Coronary artery (tissue), 2 donors: ENCODE results near the gene PPARA.

ENCODE experiments used
- DNase-seq: peaks from one replicate; pipeline ENCODE4 v3.0.0-alpha.2; 2017; ENCODE audit warnings: low spot score
- H3K27ac ChIP-seq, 2 donors: fragments of 200-600 bp; sonication (generic); one replicate each; pipeline ENCODE4 v1.5.1; 2016 to 2019
- H3K4me3 ChIP-seq: fragments of 200-600 bp; sonication (generic); 2 replicates; pipeline ENCODE4 v1.5.1; 2016; ENCODE audit warnings: mild to moderate bottlenecking, moderate library complexity
- TF ChIP-seq, protein P1 (sequence below): fragments of 200-600 bp; sonication (generic); IDR thresholded peaks from one replicate; pipeline ENCODE4 v1.5.1; 2019; ENCODE audit warnings: antibody characterized with exemption

PPARA gene

DNA sequence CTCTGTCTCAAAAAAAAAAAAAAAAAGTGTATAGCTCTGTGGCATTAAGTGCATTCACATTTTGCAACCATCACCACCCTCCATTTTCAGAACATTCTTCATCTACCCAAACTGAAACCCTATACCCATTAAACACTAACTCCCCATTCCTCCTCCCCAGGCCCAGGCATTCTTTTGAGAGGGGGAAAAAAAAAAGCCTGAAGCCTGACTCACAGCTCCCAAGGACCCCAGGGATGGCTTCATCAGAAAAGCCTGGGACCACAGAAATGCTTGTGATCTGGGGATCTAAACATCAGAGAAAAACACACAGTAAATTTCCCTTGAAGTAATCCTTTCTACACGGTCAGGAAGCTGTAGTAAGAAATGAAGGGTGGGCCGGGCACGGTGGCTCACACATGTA lies 135.7 kb downstream of the PPARA start:
- TF ChIP-seq, protein P1, sequence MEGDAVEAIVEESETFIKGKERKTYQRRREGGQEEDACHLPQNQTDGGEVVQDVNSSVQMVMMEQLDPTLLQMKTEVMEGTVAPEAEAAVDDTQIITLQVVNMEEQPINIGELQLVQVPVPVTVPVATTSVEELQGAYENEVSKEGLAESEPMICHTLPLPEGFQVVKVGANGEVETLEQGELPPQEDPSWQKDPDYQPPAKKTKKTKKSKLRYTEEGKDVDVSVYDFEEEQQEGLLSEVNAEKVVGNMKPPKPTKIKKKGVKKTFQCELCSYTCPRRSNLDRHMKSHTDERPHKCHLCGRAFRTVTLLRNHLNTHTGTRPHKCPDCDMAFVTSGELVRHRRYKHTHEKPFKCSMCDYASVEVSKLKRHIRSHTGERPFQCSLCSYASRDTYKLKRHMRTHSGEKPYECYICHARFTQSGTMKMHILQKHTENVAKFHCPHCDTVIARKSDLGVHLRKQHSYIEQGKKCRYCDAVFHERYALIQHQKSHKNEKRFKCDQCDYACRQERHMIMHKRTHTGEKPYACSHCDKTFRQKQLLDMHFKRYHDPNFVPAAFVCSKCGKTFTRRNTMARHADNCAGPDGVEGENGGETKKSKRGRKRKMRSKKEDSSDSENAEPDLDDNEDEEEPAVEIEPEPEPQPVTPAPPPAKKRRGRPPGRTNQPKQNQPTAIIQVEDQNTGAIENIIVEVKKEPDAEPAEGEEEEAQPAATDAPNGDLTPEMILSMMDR: no peak
- DNase-seq: no peak
- Histone ChIP-seq H3K4me3 (no peak overlapping the region), H3K27ac (no peak overlapping the region)

DNA sequence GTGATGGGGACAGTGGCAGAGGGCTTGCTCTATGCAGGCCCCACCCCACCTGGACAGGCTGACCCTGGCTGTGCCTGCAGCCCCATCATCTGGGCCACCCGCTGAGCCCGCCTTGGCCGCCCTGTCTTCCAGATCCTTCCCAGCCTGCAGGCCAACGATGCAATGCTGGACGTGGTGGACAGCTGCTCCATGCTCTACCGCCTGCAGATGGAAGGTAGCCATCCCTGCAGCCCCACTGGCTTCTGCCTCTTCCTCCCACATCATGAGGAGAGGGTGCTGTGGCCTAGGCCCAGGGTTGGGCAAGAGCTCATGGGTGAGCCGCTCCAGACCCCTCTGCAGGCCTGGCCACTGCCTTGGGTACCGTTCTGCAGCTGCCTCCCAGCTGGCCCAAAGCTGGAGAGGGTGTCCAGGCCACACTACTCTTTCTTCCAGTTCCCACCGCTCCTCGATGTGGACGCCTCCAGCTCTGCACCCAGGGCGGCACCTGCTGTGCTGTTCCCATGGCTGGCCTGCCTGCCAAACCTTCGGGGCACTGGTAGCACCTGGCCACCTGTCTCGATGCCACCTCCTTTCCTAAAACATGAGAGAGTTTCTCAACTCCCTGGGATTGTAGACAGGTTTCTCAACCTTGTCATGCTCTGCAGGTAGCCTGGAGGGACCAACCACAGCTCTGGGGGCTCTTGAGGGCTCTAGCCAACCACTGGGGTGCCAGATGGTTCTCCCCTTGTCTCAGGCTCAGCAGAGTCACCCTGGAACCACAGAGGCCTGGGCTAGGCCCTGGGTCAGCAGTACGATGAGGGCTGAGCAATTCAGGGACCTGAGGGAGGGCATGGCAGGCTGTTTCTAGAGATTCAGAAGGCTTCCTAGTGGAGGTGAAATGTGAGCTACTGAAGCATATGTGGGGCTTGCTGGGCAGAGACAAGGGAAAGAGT lies 136.9 kb downstream of the PPARA start:
- TF ChIP-seq, protein P1: no peak
- no peak overlapping the region for H3K4me3 ChIP-seq
- H3K27ac ChIP-seq: peak overlapping the region in 1 of 2 donors; percentile 9
- no peak for DNase-seq

DNA sequence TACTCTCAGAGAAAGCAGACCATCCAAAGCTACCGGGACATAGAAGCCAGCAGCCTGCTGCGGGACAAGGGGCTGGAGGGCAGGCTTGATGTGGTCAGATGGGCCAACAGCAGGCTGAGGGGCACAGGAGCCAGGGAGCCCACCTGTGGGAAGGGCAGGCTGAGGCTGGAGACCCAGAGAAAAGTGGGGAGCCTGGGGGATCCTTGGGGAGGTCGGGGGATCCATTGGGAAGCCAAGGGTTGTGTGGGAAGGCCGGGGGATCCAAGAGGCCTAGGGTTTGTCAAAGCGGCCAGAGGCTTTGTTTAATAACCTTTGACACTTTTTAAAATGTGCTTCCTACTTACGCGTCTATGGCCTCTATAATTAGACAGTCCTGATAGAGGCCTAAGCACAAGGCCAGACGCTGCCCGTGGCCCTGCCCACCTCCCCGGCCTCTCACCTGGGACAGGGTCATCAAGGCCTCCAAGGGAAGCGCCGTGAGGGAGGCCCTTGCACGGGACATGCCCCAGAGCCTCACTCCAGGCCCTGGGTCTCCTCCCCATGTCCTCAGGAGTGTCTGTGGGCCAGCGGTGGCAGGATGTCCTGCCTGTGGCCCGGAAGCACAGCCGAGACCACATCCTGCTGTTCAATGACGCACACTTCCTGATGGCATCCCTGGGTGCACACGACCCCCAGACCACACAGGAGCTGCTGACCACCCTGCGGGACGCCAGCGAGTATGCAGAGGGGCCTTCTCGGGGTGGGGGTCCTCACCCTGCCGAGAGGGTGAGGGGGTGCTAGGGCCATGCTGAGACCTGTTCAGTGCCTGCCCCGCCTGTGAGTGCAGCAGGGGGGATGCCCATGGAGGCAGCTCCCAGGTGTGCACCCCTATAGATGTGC lies 137.8 kb downstream of the PPARA start:
- no peak for DNase-seq
- peak overlapping the region; percentile 32 for H3K4me3 ChIP-seq
- peak overlapping the region in 1 of 2 donors; percentile 47 for H3K27ac ChIP-seq
- TF ChIP-seq, protein P1: no peak

DNA sequence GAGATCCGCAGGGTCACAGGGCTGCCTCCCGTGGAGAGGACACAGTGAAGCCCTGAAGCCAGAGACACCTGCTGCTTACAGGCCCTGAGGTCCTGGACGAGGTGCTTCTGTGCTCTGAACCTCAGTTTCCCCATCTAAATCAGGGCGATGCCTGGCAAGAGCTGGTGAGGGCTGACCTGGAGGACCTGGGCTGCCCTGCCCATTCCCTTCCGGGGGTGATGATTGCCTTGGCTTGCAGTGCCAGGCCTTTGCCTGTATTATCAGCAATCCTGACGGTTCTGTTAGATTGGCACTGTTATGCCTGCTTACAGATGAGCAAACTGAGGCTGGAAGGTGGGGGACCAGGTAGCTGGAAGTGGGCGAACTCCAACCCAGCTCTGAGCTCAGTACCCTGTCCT lies 138.5 kb downstream of the PPARA start:
- Histone ChIP-seq H3K27ac (peak overlapping the region in 1 of 2 donors; percentile 47), H3K4me3 (no peak overlapping the region)
- no peak for DNase-seq
- TF ChIP-seq, protein P1: no peak

DNA sequence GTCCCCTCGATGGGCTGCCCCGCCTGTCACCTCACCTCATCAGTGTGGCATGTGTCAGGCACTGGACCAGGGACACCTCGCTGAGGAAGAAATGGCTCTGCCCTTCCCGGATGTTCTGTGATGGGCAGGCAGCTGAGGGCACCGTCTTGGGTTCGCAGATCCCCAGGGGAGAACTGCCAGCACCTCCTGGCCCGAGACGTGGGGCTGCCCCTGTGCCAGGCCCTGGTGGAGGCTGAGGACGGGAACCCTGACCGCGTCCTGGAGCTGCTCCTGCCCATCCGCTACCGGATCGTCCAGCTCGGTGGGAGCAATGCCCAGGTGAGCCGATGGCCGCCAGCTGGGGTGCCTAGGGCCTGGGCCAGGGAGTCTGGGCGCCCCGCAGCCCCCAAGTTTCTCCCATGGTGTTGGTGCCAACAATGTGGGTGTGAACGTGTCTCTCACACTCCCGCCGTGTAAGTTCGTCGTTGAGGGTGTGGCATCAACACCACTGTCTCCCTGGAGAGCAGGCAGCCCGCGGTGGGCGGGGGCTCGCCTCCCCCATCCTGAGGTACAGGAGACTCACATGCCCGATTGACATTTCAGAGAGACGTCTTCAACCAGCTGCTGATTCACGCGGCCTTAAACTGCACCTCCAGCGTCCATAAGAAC lies 139.0 kb downstream of the PPARA start:
- Histone ChIP-seq H3K27ac (no peak overlapping the region), H3K4me3 (no peak overlapping the region)
- no peak for DNase-seq
- TF ChIP-seq, protein P1: no peak

DNA sequence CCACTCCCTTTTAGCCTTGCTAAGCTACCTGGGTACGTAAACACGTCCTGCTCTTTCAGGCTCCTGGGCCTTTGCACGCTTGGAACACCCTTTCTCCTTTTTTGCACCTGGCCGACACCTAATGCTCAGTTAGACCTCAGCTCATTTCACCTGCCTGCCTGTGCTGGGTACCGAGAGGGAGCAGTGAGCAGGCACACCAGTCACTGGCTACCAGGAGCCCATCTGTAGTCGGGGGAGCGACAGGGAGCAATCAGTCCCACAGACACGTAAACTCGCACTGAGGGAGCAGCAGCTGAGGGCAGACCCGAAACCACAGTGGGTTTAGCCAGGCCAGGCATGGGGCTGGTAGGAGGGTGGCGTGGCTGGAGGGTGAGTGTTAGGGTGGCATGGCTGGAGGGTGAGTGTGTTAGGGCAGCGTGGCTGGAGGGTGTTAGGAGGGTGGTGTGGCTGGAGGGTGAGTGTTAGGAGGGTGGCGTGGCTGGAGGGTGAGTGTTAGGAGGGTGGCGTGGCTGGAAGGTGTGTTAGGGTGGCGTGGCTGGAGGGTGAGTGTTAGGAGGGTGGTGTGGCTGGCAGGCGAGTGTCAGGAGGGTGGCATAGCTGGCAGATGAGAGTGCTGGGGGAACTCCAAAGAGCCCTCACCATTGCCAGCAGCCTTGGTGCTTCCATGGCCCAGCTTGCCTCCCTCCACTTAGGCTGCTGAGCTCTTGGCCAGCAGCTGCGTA lies 140.0 kb downstream of the PPARA start:
- DNase-seq: no peak
- H3K27ac ChIP-seq: no peak overlapping the region
- TF ChIP-seq, protein P1: no peak
- no peak overlapping the region for H3K4me3 ChIP-seq
